Endothelial cell of umbilical vein (primary cell): ENCODE data around the gene KAT6B. TPM values are rescaled to one million over a fixed set of nuclear protein-coding genes. Genes with fewer than 3 reads are reported as not detected.

Source experiments
- BruUV-seq: library from RNA; stranded (reverse); fragments of 400-500 nt; replicated peaks from 2 replicates; lab custom pipeline; 2021; lab: Mats Ljungman, UMichigan
- CTCF ChIA-PET: fragments of 300-600, 350-600 bp; sonication (Branson Sonifier 250); formaldehyde crosslinking; loops from one replicate; lab custom pipeline; 2021; ENCODE audit warnings: antibody characterized with exemption, inconsistent platforms; lab: Charles Lee
- POLR2A ChIA-PET: fragments of 300-600, 350-600 bp; sonication (Branson Sonifier 250); formaldehyde crosslinking; loops from one replicate; lab custom pipeline; 2021; ENCODE audit warnings: antibody characterized with exemption, inconsistent platforms; lab: Charles Lee
- DNase-seq: peaks from one replicate; pipeline ENCODE4 v3.0.0-alpha.2; 2011; ENCODE audit warnings: low read depth, low spot score
- FAIRE-seq: peaks from 2 replicates; lab custom pipeline; 2011; peaks lifted over from hg19 to GRCh38; lab: Jason Lieb, UNC
- H2AFZ ChIP-seq: 2 replicates; pipeline ENCODE4 v1.6.0; 2012; ENCODE audit warnings: low read depth, low read length, control low read depth, inconsistent platforms
- H3K27ac ChIP-seq: 2 replicates; pipeline ENCODE4 v1.5.1; 2011; ENCODE audit warnings: low read depth, mild to moderate bottlenecking, control low read depth, low read length, moderate library complexity; ENCODE audit not compliant: insufficient read depth
- H3K27me3 ChIP-seq, 2 experiments: 2 replicates each; pipeline versions ENCODE4 v1.6.0 to v1.6.1; 2011; ENCODE audit warnings: low read length in 2 of 2, mixed read lengths in 1 of 2; ENCODE audit not compliant: control insufficient read depth in 2 of 2, insufficient read depth in 2 of 2
- H3K36me3 ChIP-seq, 2 experiments: 2 replicates in 1 of 2; 3 replicates in 1 of 2; pipeline ENCODE4 v1.5.1; 2011; ENCODE audit warnings: low read length in 2 of 2, mild to moderate bottlenecking in 1 of 2, moderate library complexity in 1 of 2; ENCODE audit not compliant: control insufficient read depth in 2 of 2, insufficient read depth in 2 of 2; ENCODE audit errors: extremely low read depth in 1 of 2
- H3K4me1 ChIP-seq: 3 replicates; pipeline ENCODE4 v1.5.1; 2011; ENCODE audit warnings: mild to moderate bottlenecking, low read length; ENCODE audit not compliant: control insufficient read depth, insufficient read depth; ENCODE audit errors: extremely low read depth
- H3K4me2 ChIP-seq: 2 replicates; pipeline ENCODE4 v1.6.1; 2011; ENCODE audit warnings: low read length, control low read depth, mixed read lengths; ENCODE audit not compliant: insufficient read depth
- H3K4me3 ChIP-seq, 3 experiments: fragments of 200-600 bp in 1 of 3; sonication (generic), shearing (Covaris generic) in 1 of 3; replicated peaks in 1 of 3; 2 replicates each; pipeline ENCODE4 v1.5.1; 2011 to 2016; ENCODE audit warnings: control low read depth in 3 of 3, low read length in 3 of 3, mild to moderate bottlenecking in 2 of 3, inconsistent platforms in 1 of 3, low read depth in 1 of 3, moderate library complexity in 1 of 3; ENCODE audit not compliant: insufficient read depth in 1 of 3
- H3K79me2 ChIP-seq: 2 replicates; pipeline ENCODE4 v1.6.0; 2012; ENCODE audit warnings: low read length, inconsistent platforms; ENCODE audit not compliant: control insufficient read depth, insufficient read depth
- H3K9ac ChIP-seq: replicated peaks from 2 replicates; pipeline ENCODE3; 2011; ENCODE audit warnings: low read length, control low read depth; ENCODE audit not compliant: insufficient read depth; ENCODE audit errors: extremely low read depth
- H3K9me1 ChIP-seq: replicated peaks from 3 replicates; pipeline ENCODE4 v1.6.0; 2011; ENCODE audit warnings: mild to moderate bottlenecking, low read length; ENCODE audit not compliant: control insufficient read depth, insufficient read depth; ENCODE audit errors: extremely low read depth
- H3K9me3 ChIP-seq: replicated peaks from 2 replicates; pipeline ENCODE4 v1.5.1; 2012; ENCODE audit warnings: low read length, inconsistent platforms; ENCODE audit not compliant: control insufficient read depth, insufficient read depth
- H4K20me1 ChIP-seq: replicated peaks from 2 replicates; pipeline ENCODE3; 2011; ENCODE audit warnings: mild to moderate bottlenecking, low read length; ENCODE audit not compliant: control insufficient read depth, insufficient read depth; ENCODE audit errors: extremely low read depth
- EZH2 ChIP-seq: IDR thresholded peaks from 2 replicates; pipeline ENCODE4 v1.6.1; 2012; ENCODE audit warnings: borderline replicate concordance, low read depth, mild to moderate bottlenecking, moderate library complexity, low read length, inconsistent platforms; ENCODE audit not compliant: severe bottlenecking
- FOS ChIP-seq: IDR thresholded peaks from 2 replicates; pipeline ENCODE4 v1.6.1; 2011; ENCODE audit warnings: mild to moderate bottlenecking, low read length, moderate library complexity, borderline replicate concordance; ENCODE audit not compliant: insufficient read depth
- MYC ChIP-seq: IDR thresholded peaks from one replicate; pipeline ENCODE4 v1.6.1; 2011; ENCODE audit warnings: mild to moderate bottlenecking, low read depth, low read length
- POLR2A ChIP-seq: IDR thresholded peaks from 2 replicates; pipeline ENCODE4 v1.6.1; 2012; ENCODE audit warnings: low read depth, mild to moderate bottlenecking, control low read depth, low read length
- POLR2AphosphoS5 ChIP-seq: IDR thresholded peaks from 2 replicates; pipeline ENCODE4 v1.6.1; 2012; ENCODE audit warnings: low read depth, mild to moderate bottlenecking, control low read depth, low read length, moderate library complexity; ENCODE audit not compliant: insufficient read depth
- dilution Hi-C: fragments of 300-500 bp; cut with MboI; formaldehyde crosslinking; loops from one replicate; pipeline ENCODE4 v1.15.0; 2019; ENCODE audit warnings: low sequenced_read_pairs; ENCODE audit not compliant: extremely low pct_ligation_motif_present
- intact Hi-C: fragments of 100-400 bp; cut with micrococcal nuclease; formaldehyde crosslinking; loops from one replicate; pipeline ENCODE4 v1.10.0; 2022
- polyA plus RNA-seq, 4 experiments: library from polyadenylated mRNA; depleted of rRNA in 3 of 4; stranded (reverse) in 3 of 4; unstranded in 1 of 4; fragments of >200 nt; gene quantifications; 2 replicates each; pipeline versions ENCODE4 v1.2.1 to v1.2.3, GENCODE V29; 2011 to 2012; ENCODE audit warnings: missing spikeins in 1 of 4
- total RNA-seq: library from RNA; stranded (reverse); gene quantifications from 2 replicates; pipeline ENCODE4 v1.2.3, GENCODE V29; 2021
- TF ChIP-seq, protein P1 (sequence below): IDR thresholded peaks from 2 replicates; pipeline ENCODE4 v1.6.1; 2011; ENCODE audit not compliant: insufficient read depth, insufficient read length

The KAT6B gene
- total and polyA plus RNA-seq, 2 donors (not counting 3 experiments of a cell fraction or from before 2014, with no cell fraction given), result 4.5 to 17.0 TPM

DNA sequence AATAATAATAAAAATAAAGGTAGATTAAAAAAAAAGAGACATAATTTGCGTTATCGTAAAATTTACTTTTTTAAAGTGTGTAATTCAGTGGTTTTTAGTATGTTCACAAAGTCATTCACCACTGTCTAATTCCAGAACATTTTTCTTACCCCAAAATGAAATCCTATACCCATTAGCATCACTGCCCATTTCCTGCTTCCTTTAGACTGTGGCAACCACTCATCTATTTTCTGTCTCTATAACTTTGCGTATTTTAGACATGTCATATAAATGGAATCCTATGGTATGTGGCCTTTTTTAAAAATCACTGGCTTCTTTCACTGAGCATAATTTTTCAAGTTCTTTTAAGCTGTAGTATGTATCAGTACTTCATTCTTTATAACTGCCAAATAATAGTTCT, 53.6 kb downstream of the KAT6B start:
- H3K79me2 ChIP-seq, result no peaks in the 10 kb centered on the region
- no peak for FAIRE-seq

GRCh38 chr10:74881253-74881884, 55.0 kb downstream of the KAT6B start:
- Histone ChIP-seq H3K4me2 (no peak overlapping the region), H3K27ac (no peak overlapping the region), H3K4me1 (no peaks in the 10 kb centered on the region), H3K27me3 (no peaks in the 10 kb centered on the region), H2AFZ (no peak overlapping the region), H3K9me1 (no peaks in the 10 kb centered on the region), H3K79me2 (no peaks in the 10 kb centered on the region), H4K20me1 (no peaks in the 10 kb centered on the region), H3K9me3 (no peaks in the 10 kb centered on the region), H3K9ac (no peak overlapping the region), H3K36me3 (no peaks in the 10 kb centered on the region), H3K4me3 (no peak overlapping the region)
- dilution Hi-C loops, result no loop called here
- ChIA-PET CTCF (no interaction called here), POLR2A (no interaction called here)
- TF ChIP-seq EZH2 (no peak), POLR2A (no peak), POLR2AphosphoS5 (no peak), FOS (no peak), MYC (no peak)
- TF ChIP-seq, protein P1, sequence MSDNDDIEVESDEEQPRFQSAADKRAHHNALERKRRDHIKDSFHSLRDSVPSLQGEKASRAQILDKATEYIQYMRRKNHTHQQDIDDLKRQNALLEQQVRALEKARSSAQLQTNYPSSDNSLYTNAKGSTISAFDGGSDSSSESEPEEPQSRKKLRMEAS, result no peak
- BruUV-seq, result no TSS peak
- intact Hi-C loops, result no loop called here
- FAIRE-seq, result no peak
- no peak for DNase-seq

More for the DNA sequence above, 53.6 kb downstream of the KAT6B start:
- dilution Hi-C loops, result no loop called here
- DNase-seq, result no peak
- Histone ChIP-seq H3K27me3 (no peaks in the 10 kb centered on the region), H3K9me1 (no peaks in the 10 kb centered on the region), H2AFZ (no peak overlapping the region), H3K27ac (no peak overlapping the region), H4K20me1 (no peaks in the 10 kb centered on the region), H3K9ac (no peak overlapping the region), H3K4me1 (no peaks in the 10 kb centered on the region), H3K4me3 (no peak overlapping the region), H3K36me3 (no peaks in the 10 kb centered on the region), H3K4me2 (no peak overlapping the region), H3K9me3 (no peaks in the 10 kb centered on the region)
- intact Hi-C loops, result no loop called here
- TF ChIP-seq POLR2AphosphoS5, result no peak
- no peak for TF ChIP-seq EZH2
- TF ChIP-seq FOS, result no peak
- BruUV-seq, result no TSS peak
- ChIA-PET CTCF (interaction anchor here (1.6 kb wide), 1 partner anchor 10 kb away, joined by 3 read pairs; no protein-coding TSS in a partner anchor), POLR2A (no interaction called here)
